NB4 (cell line): Measurements from ENCODE around the gene GINS2.

ENCODE experiments used
- CTCF ChIP-seq: IDR thresholded peaks from one replicate; pipeline ENCODE4 v1.5.1; 2012; ENCODE audit warnings: low read depth, low read length
- POLR2A ChIP-seq: IDR thresholded peaks from 2 replicates; pipeline ENCODE4 v1.6.1; 2011; ENCODE audit warnings: mild to moderate bottlenecking; ENCODE audit not compliant: insufficient read length; ENCODE audit errors: extremely low read depth

GRCh38 chr16:85685251-85685650 is 3.5 kb downstream of the GINS2 start:
- TF ChIP-seq CTCF (no peak), POLR2A (no peak)
